SK-N-SH treated with all-trans-retinoic acid at 6 μM for 48 hours (cell line): ENCODE measurements around the gene CLCA1.

Experiments
- ARNTL ChIP-seq: fragments of 450-650 bp; formaldehyde crosslinking; IDR thresholded peaks from 2 replicates; pipeline ENCODE4 v1.5.0; 2020; ENCODE audit warnings: low read depth, mild to moderate bottlenecking, moderate library complexity, borderline replicate concordance
- CSDC2 ChIP-seq: fragments of 250-450 bp; sonication (Bioruptor Pico); IDR thresholded peaks from 2 replicates; pipeline ENCODE4 v1.5.0; 2020; ENCODE audit warnings: mild to moderate bottlenecking, moderate library complexity
- ESRRG ChIP-seq: fragments of 250-450 bp; sonication (Bioruptor Pico); IDR thresholded peaks from 2 replicates; pipeline ENCODE4 v1.6.1; 2021; ENCODE audit warnings: mild to moderate bottlenecking
- GLIS3 ChIP-seq: fragments of 250-450 bp; sonication (Bioruptor Pico); IDR thresholded peaks from 2 replicates; pipeline ENCODE4 v1.5.0; 2020; ENCODE audit warnings: mild to moderate bottlenecking, moderate library complexity
- ISL1 ChIP-seq: fragments of 250-450 bp; sonication (Bioruptor Pico); IDR thresholded peaks from 2 replicates; pipeline ENCODE4 v2.1.2; 2022; ENCODE audit warnings: mild to moderate bottlenecking, moderate library complexity
- POU6F1 ChIP-seq: fragments of 250-450 bp; sonication (Bioruptor Pico); IDR thresholded peaks from 2 replicates; pipeline ENCODE4 v1.8.0; 2021; ENCODE audit warnings: low read depth, mild to moderate bottlenecking, moderate library complexity, borderline replicate concordance
- RARB ChIP-seq: fragments of 250-450 bp; sonication (Bioruptor Pico); IDR thresholded peaks from 2 replicates; pipeline ENCODE4 v1.8.0; 2021; ENCODE audit warnings: mild to moderate bottlenecking, moderate library complexity
- TCF4 ChIP-seq: fragments of 250-450 bp; sonication (Bioruptor Pico); IDR thresholded peaks from 2 replicates; pipeline ENCODE4 v1.8.0; 2021; ENCODE audit warnings: mild to moderate bottlenecking, moderate library complexity, borderline replicate concordance
- ZNF565 ChIP-seq: fragments of 450-650 bp; formaldehyde crosslinking; conservative IDR thresholded peaks from 2 replicates; pipeline ENCODE4 v1.5.0; 2020; ENCODE audit warnings: low read depth, mild to moderate bottlenecking, moderate library complexity
- ZNF8 ChIP-seq: fragments of 450-650 bp; formaldehyde crosslinking; IDR thresholded peaks from 2 replicates; pipeline ENCODE4 v1.5.0; 2020; ENCODE audit warnings: mild to moderate bottlenecking, moderate library complexity
- TF ChIP-seq, protein P1 (sequence below): fragments of 250-450 bp; sonication (Bioruptor Pico); IDR thresholded peaks from 2 replicates; pipeline ENCODE4 v1.8.0; 2020; ENCODE audit warnings: mild to moderate bottlenecking, moderate library complexity, borderline replicate concordance
- TF ChIP-seq, protein P2 (sequence below): fragments of 250-450 bp; sonication (Bioruptor Pico); IDR thresholded peaks from 2 replicates; pipeline ENCODE4 v1.5.1; 2020; ENCODE audit warnings: low read depth, mild to moderate bottlenecking, moderate library complexity

DNA sequence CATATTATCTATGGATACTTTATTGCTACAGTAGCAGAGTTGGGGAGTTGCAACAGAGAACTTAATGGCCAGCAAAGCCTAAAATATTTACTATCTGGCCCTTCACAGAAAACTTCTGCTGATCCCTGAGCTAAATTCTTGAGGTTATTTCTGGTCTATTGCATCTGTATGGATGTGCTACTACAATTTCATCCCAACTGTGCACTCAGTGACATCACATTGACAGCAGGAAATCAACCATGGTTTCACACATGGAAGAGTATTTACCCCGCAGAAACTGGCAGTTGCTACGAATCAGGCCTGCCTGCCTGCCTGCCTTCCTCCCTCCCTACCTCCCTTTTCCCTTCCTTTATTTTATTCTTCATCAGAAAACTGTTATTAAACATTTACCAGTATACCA is 32.7 kb upstream of the CLCA1 start:
- no peak for TF ChIP-seq ZNF565 (CRISPR knock-in tag)
- no peak for TF ChIP-seq ARNTL (CRISPR knock-in tag)
- no peak for TF ChIP-seq ESRRG (CRISPR knock-in tag)
- no peak for TF ChIP-seq CSDC2 (CRISPR knock-in tag)
- TF ChIP-seq, protein P1, sequence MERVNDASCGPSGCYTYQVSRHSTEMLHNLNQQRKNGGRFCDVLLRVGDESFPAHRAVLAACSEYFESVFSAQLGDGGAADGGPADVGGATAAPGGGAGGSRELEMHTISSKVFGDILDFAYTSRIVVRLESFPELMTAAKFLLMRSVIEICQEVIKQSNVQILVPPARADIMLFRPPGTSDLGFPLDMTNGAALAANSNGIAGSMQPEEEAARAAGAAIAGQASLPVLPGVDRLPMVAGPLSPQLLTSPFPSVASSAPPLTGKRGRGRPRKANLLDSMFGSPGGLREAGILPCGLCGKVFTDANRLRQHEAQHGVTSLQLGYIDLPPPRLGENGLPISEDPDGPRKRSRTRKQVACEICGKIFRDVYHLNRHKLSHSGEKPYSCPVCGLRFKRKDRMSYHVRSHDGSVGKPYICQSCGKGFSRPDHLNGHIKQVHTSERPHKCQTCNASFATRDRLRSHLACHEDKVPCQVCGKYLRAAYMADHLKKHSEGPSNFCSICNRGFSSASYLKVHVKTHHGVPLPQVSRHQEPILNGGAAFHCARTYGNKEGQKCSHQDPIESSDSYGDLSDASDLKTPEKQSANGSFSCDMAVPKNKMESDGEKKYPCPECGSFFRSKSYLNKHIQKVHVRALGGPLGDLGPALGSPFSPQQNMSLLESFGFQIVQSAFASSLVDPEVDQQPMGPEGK (CRISPR knock-in tag): no peak
- TF ChIP-seq POU6F1 (CRISPR knock-in tag): no peak
- no peak for TF ChIP-seq ZNF8 (CRISPR knock-in tag)
- no peak for TF ChIP-seq TCF4 (CRISPR knock-in tag)
- TF ChIP-seq RARB: no peak
- no peak for TF ChIP-seq GLIS3 (CRISPR knock-in tag)
- TF ChIP-seq, protein P2, sequence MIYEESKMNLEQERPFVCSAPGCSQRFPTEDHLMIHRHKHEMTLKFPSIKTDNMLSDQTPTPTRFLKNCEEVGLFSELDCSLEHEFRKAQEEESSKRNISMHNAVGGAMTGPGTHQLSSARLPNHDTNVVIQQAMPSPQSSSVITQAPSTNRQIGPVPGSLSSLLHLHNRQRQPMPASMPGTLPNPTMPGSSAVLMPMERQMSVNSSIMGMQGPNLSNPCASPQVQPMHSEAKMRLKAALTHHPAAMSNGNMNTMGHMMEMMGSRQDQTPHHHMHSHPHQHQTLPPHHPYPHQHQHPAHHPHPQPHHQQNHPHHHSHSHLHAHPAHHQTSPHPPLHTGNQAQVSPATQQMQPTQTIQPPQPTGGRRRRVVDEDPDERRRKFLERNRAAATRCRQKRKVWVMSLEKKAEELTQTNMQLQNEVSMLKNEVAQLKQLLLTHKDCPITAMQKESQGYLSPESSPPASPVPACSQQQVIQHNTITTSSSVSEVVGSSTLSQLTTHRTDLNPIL: no peak
- no peak for TF ChIP-seq ISL1 (CRISPR knock-in tag)
